ENCODE data around the gene NLGN4X.

The NLGN4X gene

GRCh38 chrX:6149060-6149872 is 79.4 kb downstream of the NLGN4X start:
- DNase-seq, result no peak

- no peak for DNase-seq
Measured at GRCh38 chrX:6134255-6134654, 94.4 kb downstream of the NLGN4X start.

GRCh38 chrX:6132970-6133369 is 95.7 kb downstream of the NLGN4X start:
- no peak for DNase-seq

GRCh38 chrX:6131287-6131686 is 97.4 kb downstream of the NLGN4X start:
- DNase-seq, result no peak

GRCh38 chrX:6129195-6129594 is 99.5 kb downstream of the NLGN4X start:
- no peak for DNase-seq

GRCh38 chrX:6120329-6120728 is 108.3 kb downstream of the NLGN4X start:
- DNase-seq, result no peak

- no peak for DNase-seq
Measured at GRCh38 chrX:6095469-6095868, 133.2 kb downstream of the NLGN4X start.

GRCh38 chrX:6074532-6074931 is 154.1 kb downstream of the NLGN4X start:
- no peak for DNase-seq

- no peak for DNase-seq
Measured at GRCh38 chrX:6071731-6072130, 156.9 kb downstream of the NLGN4X start.

GRCh38 chrX:6067600-6067999 is 161.1 kb downstream of the NLGN4X start:
- DNase-seq, result no peak

GRCh38 chrX:6053141-6053540 is 175.5 kb downstream of the NLGN4X start:
- no peak for DNase-seq

- DNase-seq, result no peak
Measured at GRCh38 chrX:6052111-6052745, 176.4 kb downstream of the NLGN4X start.

- no peak for DNase-seq
Measured at GRCh38 chrX:6049132-6049531, 179.5 kb downstream of the NLGN4X start.

GRCh38 chrX:6041630-6042029 is 187.0 kb downstream of the NLGN4X start:
- DNase-seq, result no peak

GRCh38 chrX:6029014-6029413 is 199.7 kb downstream of the NLGN4X start:
- DNase-seq, result no peak

GRCh38 chrX:6026980-6027379 is 201.7 kb downstream of the NLGN4X start:
- no peak for DNase-seq

GRCh38 chrX:6026429-6026828 is 202.2 kb downstream of the NLGN4X start:
- DNase-seq, result no peak

GRCh38 chrX:6024204-6024603 is 204.5 kb downstream of the NLGN4X start:
- no peak for DNase-seq

- peak; percentile 0 for DNase-seq
Measured at GRCh38 chrX:6021316-6022091, 207.2 kb downstream of the NLGN4X start.

GRCh38 chrX:6019076-6019475 is 209.6 kb downstream of the NLGN4X start:
- no peak for DNase-seq

- DNase-seq, result no peak
Measured at GRCh38 chrX:6015423-6015822, 213.2 kb downstream of the NLGN4X start.

- DNase-seq, result no peak
Measured at GRCh38 chrX:6012357-6012756, 216.3 kb downstream of the NLGN4X start.

- DNase-seq, result no peak
Measured at GRCh38 chrX:6005856-6006255, 222.8 kb downstream of the NLGN4X start.

GRCh38 chrX:6004529-6004928 is 224.1 kb downstream of the NLGN4X start:
- no peak for DNase-seq

Data from CD4-positive, alpha-beta T cell treated with Interleukin-12 subunit alpha and Interleukin-12 subunit beta, for 1 hour (primary cell).